Esophagus mucosa (tissue), 1 donor: ENCODE results near the gene DNAJC1. TPM values are rescaled to one million over a fixed set of nuclear protein-coding genes. Genes with fewer than 3 reads are reported as not detected.
A peak's percentile ranks its signal among the peaks of the same experiment; 100 is the strongest.
"Not testable (repeated sequence)": the region's sequence is repeated elsewhere in the genome, so short reads cannot be mapped to it uniquely, and the experiment has no call there.

Experiments
- ATAC-seq: fragments of 200-7000 bp; cut with Tn5 transposase; one replicate; pipeline ENCODE4 v1.9.1; 2020
- total RNA-seq: library from RNA; stranded (reverse); gene quantifications from one replicate; pipeline ENCODE4 v1.2.4, GENCODE V29; 2023
- donor health status: DM: yes; HTN: yes; CAD: no.

Gene DNAJC1
- total RNA-seq, 1 donor from 2014 or later = 13.6 TPM

- ATAC-seq = no peak
Observed at GRCh38 chr10:21894648-21895342, 108.7 kb downstream of the DNAJC1 start.

DNA sequence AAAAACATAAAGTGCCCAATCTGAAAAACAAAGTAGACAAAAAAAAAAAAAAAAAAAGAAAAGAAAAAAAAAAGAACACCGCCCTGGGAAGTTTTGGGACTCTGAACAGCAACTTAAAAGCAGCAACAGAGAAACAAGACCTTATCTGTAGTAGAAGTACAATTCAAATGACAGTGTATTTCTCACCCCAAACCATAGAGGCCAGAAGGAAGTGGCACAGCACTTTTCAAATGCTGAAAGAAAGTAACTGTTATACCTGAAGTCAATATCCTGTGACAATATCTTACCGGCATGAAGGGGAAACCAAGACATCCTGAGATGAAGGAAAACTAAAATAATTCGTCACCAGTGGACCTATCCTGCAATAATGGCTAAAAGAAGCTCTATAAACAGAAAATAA is 112.1 kb downstream of the DNAJC1 start:
- ATAC-seq = no peak

GRCh38 chr10:21889477-21890275 is 113.9 kb downstream of the DNAJC1 start:
- ATAC-seq = no peak

- ATAC-seq = no peak
Observed at GRCh38 chr10:21888959-21889358, 114.6 kb downstream of the DNAJC1 start.

GRCh38 chr10:21885940-21886339 is 117.6 kb downstream of the DNAJC1 start:
- no peak for ATAC-seq

DNA sequence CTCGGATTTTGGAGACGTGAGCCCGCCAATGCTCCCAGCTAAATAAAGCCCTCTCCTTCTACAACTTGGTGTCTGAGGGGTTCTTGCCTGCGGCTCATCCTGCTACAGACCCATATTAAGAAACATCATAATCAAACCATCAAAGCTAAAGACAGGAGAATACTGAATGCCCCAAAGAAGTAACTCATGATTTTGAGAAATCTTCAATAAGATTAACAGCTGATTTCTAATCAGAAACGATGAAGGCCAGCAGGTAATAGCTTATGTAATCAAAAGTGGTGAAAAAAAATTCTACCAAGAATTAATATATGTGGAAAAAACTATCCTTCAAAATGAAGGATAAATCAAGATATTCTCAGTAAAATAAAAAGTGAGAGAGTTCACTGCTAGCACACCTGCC is 130.3 kb downstream of the DNAJC1 start:
- no peak for ATAC-seq

DNA sequence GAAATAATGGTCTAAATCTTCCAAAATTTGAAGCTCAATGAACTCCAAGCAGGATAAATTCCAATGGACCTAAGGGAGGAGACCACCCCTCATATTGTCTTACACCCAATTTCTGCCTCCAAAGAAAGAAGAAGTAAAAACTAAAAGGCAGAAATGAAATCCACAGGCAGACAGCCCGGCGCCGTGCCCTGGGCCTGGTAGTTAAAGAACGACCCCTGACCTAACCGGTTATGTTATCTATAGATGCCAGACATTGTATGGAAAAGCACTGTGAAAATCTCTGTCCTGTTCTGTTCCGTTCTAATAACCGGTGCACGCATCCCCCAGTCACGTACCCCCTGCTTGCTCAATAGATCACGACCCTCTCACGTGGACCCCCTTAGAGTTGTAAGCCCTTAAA is 130.8 kb downstream of the DNAJC1 start:
- ATAC-seq = not testable (repeated sequence)

DNA sequence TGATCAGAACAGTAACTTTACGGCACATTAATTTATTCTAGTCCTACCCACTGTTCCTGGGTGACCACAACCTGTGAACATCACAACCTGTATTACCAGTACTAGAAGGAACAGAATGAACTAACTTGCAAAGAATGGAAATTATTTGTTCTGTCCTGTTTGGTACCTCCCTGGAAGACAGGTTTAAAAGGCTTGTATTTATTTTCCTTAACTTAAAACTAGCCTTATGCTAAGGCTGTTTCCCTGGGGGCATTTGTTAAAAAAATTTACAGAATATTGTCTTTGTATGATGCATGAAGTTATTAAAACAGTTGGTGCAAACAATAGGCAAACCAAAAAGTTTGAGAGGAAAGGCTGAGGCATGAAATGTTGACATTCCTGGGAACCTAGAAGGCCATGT is 132.7 kb downstream of the DNAJC1 start:
- ATAC-seq = peak; percentile 95

DNA sequence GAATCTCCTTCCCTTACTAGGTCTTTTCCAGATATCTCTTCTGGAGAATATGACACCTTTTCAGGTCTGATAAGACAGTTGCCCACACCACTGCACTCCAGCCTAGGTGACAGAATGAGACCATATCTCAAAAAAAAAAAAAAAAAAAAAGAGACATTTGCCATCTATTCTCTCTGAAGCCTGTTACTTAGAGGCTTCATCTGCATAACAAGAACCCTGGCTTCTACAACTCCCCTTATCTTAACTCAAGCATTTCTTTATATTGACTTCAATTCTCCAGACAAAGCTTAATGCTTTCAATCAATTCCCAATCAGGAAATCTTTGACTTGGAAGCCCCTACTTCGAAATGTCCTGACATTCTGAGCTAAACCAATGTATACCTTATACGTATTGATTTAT is 134.4 kb downstream of the DNAJC1 start:
- not testable (repeated sequence) for ATAC-seq

GRCh38 chr10:21860718-21861117 is 142.8 kb downstream of the DNAJC1 start:
- ATAC-seq = no peak

DNA sequence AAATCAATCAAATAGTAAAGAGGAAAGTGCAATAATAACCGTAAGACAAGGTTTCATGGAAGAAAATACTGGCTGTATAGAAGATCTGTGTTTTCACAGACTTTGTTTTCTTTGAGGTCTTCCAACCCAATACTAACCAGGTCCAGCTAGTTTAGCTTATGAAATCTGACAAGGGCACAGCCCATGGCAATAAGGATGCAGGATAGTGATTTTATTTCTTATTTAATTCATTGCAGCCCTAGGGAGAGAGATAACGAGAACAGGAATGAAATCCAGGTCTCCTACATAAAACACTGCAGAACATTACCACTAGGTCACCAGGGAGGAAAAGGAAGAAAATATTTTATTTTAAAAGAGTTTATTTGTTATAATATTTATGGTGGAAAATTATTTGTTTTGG is 145.1 kb downstream of the DNAJC1 start:
- no peak for ATAC-seq

DNA sequence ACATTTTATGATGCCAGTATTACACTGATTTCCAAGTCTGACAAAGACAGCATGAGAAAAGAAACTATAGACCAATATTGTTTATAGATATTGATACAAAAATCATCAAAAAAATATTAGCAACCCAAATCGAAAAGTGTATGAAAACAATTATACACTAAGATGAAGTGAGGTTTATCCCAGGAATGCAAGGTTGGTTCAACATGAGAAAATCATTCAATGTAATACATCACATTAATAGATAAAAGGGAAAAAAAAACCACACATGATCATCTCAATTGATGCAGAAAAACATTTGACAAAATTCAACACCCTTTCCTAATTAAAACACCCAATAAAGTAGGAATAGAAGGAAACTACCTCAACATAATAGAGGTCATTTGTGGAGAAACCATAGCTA is 153.9 kb downstream of the DNAJC1 start:
- no peak for ATAC-seq

- no peak for ATAC-seq
Observed at GRCh38 chr10:21843645-21844044, 159.9 kb downstream of the DNAJC1 start.

GRCh38 chr10:21841273-21841672 is 162.3 kb downstream of the DNAJC1 start:
- ATAC-seq = not testable (repeated sequence)

DNA sequence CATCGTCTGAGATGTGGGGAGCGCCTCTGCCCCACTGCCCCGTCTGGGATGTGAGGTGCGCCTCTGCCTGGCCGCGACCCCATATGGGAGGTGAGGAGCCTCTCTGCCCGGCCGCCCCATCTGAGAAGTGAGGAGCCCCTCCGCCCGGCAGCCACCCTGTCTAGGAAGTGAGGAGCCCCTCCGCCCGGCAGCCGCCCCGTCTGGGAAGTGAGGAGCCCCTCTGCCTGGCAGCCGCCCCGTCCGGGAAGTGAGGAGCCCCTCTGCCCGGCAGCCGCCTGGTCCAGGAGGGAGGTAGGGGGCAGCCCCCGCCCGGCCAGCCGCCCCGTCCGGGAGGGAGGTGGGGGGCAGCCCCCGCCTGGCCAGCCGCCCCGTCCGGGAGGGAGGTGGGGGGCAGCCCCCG is 166.0 kb downstream of the DNAJC1 start:
- ATAC-seq = not testable (repeated sequence)

- ATAC-seq = not testable (repeated sequence)
Observed at GRCh38 chr10:21834574-21834973, 169.0 kb downstream of the DNAJC1 start.

GRCh38 chr10:21832821-21833130 is 170.8 kb downstream of the DNAJC1 start:
- ATAC-seq = no peak

DNA sequence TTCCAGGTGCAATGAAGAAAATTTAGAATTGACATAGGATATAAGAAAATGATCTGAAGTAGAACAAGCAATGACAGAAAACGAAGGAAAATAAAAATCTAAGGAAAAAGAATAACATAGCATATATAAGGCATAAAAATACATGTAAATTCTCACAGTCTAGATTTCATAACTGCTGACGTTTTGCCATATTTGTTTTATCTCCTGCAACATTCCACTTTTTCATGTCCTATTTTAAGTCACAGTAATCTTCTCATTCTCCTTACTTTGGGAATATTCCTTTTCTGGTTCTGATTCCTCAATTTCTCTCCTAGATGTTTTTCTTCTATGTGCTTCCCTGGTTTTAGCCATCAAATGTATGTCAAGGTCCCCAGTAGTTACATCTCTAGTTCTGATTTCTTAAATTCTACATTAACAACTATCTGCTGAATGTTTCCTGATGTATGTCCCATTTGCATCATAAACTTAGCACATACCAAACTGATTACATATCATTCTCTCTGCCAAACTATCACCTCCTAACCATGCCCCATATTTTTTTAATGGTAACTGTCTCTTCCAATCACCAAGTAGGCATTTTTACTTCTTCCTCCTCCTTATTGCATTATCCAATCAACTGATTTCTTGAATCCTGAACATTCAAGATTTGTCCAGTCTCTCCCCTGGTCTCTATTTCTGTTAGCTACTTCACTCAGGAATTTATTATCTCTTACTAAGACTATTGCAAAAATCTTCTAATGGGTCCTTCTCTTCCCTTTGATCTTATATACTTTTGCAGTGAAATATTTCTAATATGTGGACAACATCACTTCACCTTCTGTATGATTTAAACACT is 171.3 kb downstream of the DNAJC1 start:
- no peak for ATAC-seq

DNA sequence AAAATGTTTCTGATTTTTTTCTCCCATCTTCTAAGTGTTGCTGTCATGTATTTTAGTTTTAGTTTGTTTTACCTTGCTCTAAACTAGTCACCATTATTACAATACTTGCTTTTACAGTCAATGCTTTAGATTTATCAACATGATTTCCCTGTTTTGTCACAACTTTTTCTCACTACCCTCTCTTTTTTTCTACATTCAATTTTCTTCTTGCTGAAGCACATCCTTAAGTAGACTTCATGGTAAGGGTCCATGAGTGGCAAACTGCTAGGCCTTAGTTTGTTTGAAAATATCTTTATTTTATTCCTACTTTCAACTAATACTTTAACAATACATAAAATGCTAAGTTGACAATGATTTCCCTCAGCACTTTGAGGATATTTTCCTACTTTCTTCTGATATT is 173.5 kb downstream of the DNAJC1 start:
- ATAC-seq = no peak

DNA sequence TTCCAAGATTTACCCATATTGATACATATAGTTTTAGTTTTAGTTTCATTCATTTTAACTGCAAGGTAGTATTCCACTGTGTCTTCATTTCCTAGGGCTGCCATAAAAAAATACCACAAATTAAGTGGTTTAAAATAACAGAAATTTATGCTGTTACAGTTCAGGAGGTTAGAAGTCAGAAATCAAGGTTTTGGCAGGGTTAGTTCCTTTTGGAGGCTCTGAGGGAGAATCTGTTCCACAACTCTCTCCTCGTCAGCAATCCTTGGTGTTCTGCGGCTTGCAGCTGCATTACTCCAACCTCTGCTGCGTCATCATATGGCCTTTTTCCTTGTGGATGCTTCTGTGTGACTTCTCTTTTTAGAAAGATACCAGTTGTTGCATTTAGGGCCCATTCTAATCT is 176.2 kb downstream of the DNAJC1 start:
- no peak for ATAC-seq

- no peak for ATAC-seq
Observed at GRCh38 chr10:21826725-21827124, 176.8 kb downstream of the DNAJC1 start.

GRCh38 chr10:21825345-21825744 is 178.2 kb downstream of the DNAJC1 start:
- ATAC-seq = no peak

DNA sequence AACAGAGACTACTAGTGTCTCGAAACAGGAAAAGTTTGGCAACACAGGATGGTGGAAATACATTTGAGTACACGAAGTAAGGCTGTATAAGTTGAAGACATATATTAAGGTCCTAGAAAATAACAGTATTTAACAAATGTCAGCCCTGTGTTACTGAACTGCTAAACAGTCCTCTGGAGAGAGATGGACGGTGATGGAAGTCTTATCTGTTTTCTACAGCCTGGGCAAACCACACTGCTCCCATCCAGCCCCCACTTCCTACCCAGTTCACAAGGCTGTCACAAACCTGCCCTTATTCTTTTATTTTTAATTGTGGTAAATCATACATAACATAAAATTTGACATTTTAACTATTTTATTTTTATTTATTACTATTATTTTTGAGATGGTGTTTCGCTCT is 179.1 kb downstream of the DNAJC1 start:
- no peak for ATAC-seq
